GM12864 (cell line): ENCODE data around the gene VEGFC.

Source experiments
- DNase-seq: peaks from one replicate; pipeline ENCODE4 v3.0.0-alpha.2; 2011; ENCODE audit warnings: low read depth
- H3K4me3 ChIP-seq: 2 replicates; pipeline ENCODE4 v1.5.1; 2011; ENCODE audit warnings: mild to moderate bottlenecking, low read depth, low read length, control low read depth
- CTCF ChIP-seq: IDR thresholded peaks from 2 replicates; pipeline ENCODE4 v1.5.1; 2011; ENCODE audit warnings: low read depth, mild to moderate bottlenecking, moderate library complexity, low read length, control low read depth, inconsistent platforms; ENCODE audit errors: missing control alignments

The VEGFC gene

DNA sequence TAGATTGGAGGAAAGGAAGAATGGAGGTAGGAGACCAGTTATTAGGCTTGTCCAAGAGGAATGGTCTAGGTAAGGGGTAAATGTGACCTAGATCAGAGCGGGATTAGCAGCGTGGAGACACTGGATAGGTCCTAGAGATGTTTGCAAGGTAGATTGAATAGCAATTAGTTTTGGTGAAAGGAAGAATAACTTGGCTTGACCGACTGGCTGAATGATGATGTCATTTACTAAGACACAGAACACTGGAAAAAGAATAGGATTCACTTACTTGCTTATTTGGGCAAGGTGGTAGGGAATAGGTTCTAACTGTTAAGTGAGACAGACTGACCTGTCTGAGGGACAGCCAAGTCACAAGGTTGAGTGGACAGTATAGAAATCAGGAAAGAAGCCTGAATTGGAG, 71.3 kb downstream of the VEGFC start:
- no peak for TF ChIP-seq CTCF

GRCh38 chr4:176718881-176719280, 73.8 kb downstream of the VEGFC start:
- no peak for DNase-seq
- no peak for TF ChIP-seq CTCF
- no peak overlapping the region for H3K4me3 ChIP-seq

More for the DNA sequence above, 71.3 kb downstream of the VEGFC start:
- DNase-seq: no peak
- no peak overlapping the region for H3K4me3 ChIP-seq

DNA sequence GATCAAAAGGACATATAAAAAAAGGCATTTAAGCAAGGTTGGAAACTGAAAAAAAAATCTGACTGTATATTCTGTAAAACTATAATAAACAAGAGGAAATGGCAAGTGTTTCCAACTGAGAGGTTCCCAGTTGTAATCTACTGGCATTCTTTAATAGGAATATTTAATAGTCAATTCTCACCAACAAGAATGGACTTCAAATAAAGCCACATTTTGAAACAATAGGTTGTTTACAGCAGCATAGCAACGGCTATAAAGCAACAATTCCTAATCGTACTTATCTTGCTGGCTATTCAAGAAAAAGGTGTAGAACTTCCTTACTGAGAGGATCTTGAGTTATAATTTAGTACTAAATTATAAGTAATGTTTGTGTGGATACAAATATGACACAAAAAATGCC, 75.5 kb downstream of the VEGFC start:
- DNase-seq: no peak
- no peak overlapping the region for H3K4me3 ChIP-seq
- TF ChIP-seq CTCF: no peak

- DNase-seq: no peak
- TF ChIP-seq CTCF: no peak
- H3K4me3 ChIP-seq: no peak overlapping the region
Measured at GRCh38 chr4:176709417-176709816, 83.3 kb downstream of the VEGFC start.

- H3K4me3 ChIP-seq: no peak overlapping the region
- no peak for DNase-seq
- TF ChIP-seq CTCF: no peak
Measured at GRCh38 chr4:176708771-176709311, 83.9 kb downstream of the VEGFC start.

DNA sequence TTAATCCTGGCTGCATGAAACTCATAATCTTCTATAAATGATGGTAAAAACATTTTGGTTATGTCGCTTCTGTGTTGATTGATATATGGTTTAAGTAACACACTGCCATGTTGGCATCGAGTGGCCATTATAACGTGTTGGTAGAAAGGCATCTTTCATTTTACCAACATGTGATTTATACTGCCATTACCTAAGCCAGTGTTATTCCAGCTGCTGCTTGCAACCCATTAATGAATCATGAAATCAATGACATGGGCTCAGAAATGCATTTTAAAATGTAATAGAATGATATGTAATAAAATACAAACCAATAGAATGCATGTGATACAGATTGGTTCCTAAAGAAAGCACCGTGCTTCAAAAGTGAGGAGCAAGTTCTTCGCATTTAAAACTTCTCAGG, 102.0 kb downstream of the VEGFC start:
- no peak overlapping the region for H3K4me3 ChIP-seq
- no peak for DNase-seq
- TF ChIP-seq CTCF: no peak

GRCh38 chr4:176680668-176681180, 112.0 kb downstream of the VEGFC start:
- DNase-seq: no peak
- no peak for TF ChIP-seq CTCF
- no peak overlapping the region for H3K4me3 ChIP-seq
